Neuronal stem cell (in vitro differentiated cells): ENCODE results near the gene SLC12A6.

ENCODE experiments used
- DNase-seq: peaks from one replicate; pipeline ENCODE4 v3.0.0-alpha.2; 2013; ENCODE audit warnings: low spot score
- H2AFZ ChIP-seq: one replicate; pipeline ENCODE4 v1.6.1; 2013; ENCODE audit warnings: mild to moderate bottlenecking, low read length, inconsistent platforms
- H2AK5ac ChIP-seq: 2 replicates; pipeline ENCODE4 v1.6.1; 2013; ENCODE audit warnings: low read depth, mild to moderate bottlenecking, inconsistent platforms, low read length, moderate library complexity, mixed read lengths
- H2BK120ac ChIP-seq: 2 replicates; pipeline ENCODE4 v1.6.1; 2013; ENCODE audit warnings: low read depth, mild to moderate bottlenecking, inconsistent platforms, low read length, moderate library complexity, mixed read lengths
- H2BK12ac ChIP-seq: one replicate; pipeline ENCODE4 v1.6.1; 2013; ENCODE audit warnings: low read length, inconsistent platforms
- H2BK15ac ChIP-seq: 2 replicates; pipeline ENCODE4 v1.6.1; 2013; ENCODE audit warnings: mild to moderate bottlenecking, low read length, inconsistent platforms, mixed read lengths
- H2BK5ac ChIP-seq: one replicate; pipeline ENCODE4 v1.6.1; 2013; ENCODE audit warnings: inconsistent platforms, mild to moderate bottlenecking, low read length, moderate library complexity
- H3K14ac ChIP-seq: one replicate; pipeline ENCODE4 v1.6.1; 2013; ENCODE audit warnings: low read length, inconsistent platforms
- H3K18ac ChIP-seq: 2 replicates; pipeline ENCODE4 v1.6.1; 2013; ENCODE audit warnings: low read length, inconsistent platforms
- H3K23ac ChIP-seq: 2 replicates; pipeline ENCODE4 v1.6.1; 2013; ENCODE audit warnings: low read depth, mild to moderate bottlenecking, mixed read lengths, low read length, inconsistent platforms; ENCODE audit not compliant: poor library complexity
- H3K27ac ChIP-seq: replicated peaks from 3 replicates; pipeline ENCODE4 v1.5.1; 2013; ENCODE audit warnings: low read length, inconsistent platforms
- H3K27me3 ChIP-seq, 3 experiments: 2 replicates each; pipeline ENCODE4 v1.6.1; 2013; ENCODE audit warnings: low read length in 3 of 3, mild to moderate bottlenecking in 2 of 3, inconsistent platforms in 1 of 3, low read depth in 1 of 3, mixed read lengths in 1 of 3, moderate library complexity in 1 of 3; ENCODE audit not compliant: control insufficient read depth in 3 of 3, insufficient read depth in 3 of 3
- H3K36me3 ChIP-seq, 2 donors: replicated peaks in 1 of 2; 2 replicates each; pipeline ENCODE4 v1.6.1; 2013; ENCODE audit warnings: low read length in 2 of 2; ENCODE audit not compliant: control insufficient read depth in 2 of 2, insufficient read depth in 2 of 2
- H3K4ac ChIP-seq: 2 replicates; pipeline ENCODE4 v1.6.1; 2013; ENCODE audit warnings: inconsistent platforms, mild to moderate bottlenecking, low read length, moderate library complexity
- H3K4me1 ChIP-seq, 2 donors: 1 replicate in 1 of 2; 2 replicates in 1 of 2; pipeline ENCODE4 v1.6.1; 2013; ENCODE audit warnings: low read length in 2 of 2, low read depth in 1 of 2; ENCODE audit not compliant: control insufficient read depth in 2 of 2, insufficient read depth in 1 of 2
- H3K4me2 ChIP-seq: one replicate; pipeline ENCODE4 v1.6.1; 2013; ENCODE audit warnings: mild to moderate bottlenecking, low read length, inconsistent platforms; ENCODE audit not compliant: insufficient read depth, poor library complexity, severe bottlenecking
- H3K4me3 ChIP-seq, 2 donors: 2 replicates each; pipeline ENCODE4 v1.5.1; 2013; ENCODE audit warnings: low read length in 2 of 2, mild to moderate bottlenecking in 2 of 2, inconsistent platforms in 1 of 2, moderate library complexity in 1 of 2
- H3K79me1 ChIP-seq: one replicate; pipeline ENCODE4 v1.6.1; 2013; ENCODE audit warnings: low read depth, mild to moderate bottlenecking, inconsistent platforms, low read length, moderate library complexity
- H3K9ac ChIP-seq: one replicate; pipeline ENCODE4 v1.6.1; 2013; ENCODE audit warnings: mild to moderate bottlenecking, low read depth, low read length, inconsistent platforms; ENCODE audit not compliant: poor library complexity
- H3K9me3 ChIP-seq, 2 donors: replicated peaks in 1 of 2; 2 replicates each; pipeline versions ENCODE3 to v1.6.1; 2013; ENCODE audit warnings: low read length in 2 of 2, mild to moderate bottlenecking in 2 of 2, inconsistent platforms in 1 of 2, low read depth in 1 of 2, mixed read lengths in 1 of 2, moderate library complexity in 1 of 2; ENCODE audit not compliant: control insufficient read depth in 2 of 2, insufficient read depth in 1 of 2
- H4K8ac ChIP-seq: one replicate; pipeline ENCODE4 v1.6.1; 2013; ENCODE audit warnings: low read depth, mild to moderate bottlenecking, inconsistent platforms, low read length, moderate library complexity
- H4K91ac ChIP-seq: one replicate; pipeline ENCODE4 v1.6.1; 2013; ENCODE audit warnings: low read length, low read depth, mild to moderate bottlenecking, inconsistent platforms; ENCODE audit not compliant: poor library complexity
- WGBS, 2 donors: extraction: QIAGEN DNeasy Blood & Tissue Kit; methylation state at CpG; one replicate each; pipeline ENCODE4 v1.1.7; 2013; ENCODE audit warnings: missing lambda C conversion rate in 2 of 2, mixed read lengths in 1 of 2; ENCODE audit not compliant: insufficient read length in 2 of 2, insufficient replicate concordance in 1 of 2; ENCODE audit errors: extremely low coverage in 2 of 2; 5-methylcytosine and 5-hydroxymethylcytosine counted together

SLC12A6 gene

DNA sequence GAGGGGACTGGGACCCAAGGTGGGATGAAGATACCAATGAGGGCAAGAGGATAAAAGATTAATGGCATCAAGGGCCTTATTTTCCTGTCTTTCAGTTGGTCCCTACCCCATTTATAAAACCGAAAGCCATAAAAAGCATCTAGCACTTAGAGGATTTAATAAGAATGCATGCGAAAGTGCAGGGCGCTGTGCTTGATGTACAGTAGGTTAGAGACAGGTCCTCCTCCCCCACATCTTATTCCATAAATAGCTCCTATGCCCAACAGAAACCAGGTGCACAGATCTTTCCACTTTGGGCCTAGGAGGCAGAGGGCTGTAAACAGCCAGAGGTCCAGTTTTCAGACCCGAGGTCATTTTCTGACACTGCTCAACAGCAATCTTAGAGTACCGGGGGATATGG, 28.3 kb upstream of the SLC12A6 start:
- Histone ChIP-seq H3K4me1 (peaks cover 8 to 12% of the 10 kb centered on the region in 2 donors), H2BK15ac (no peak overlapping the region), H3K9ac (no peak overlapping the region), H3K27me3 (no peaks in the 10 kb centered on the region), H3K18ac (peak overlapping the region; percentile 5), H3K4ac (no peak overlapping the region), H2AFZ (peak overlapping the region; percentile 100), H3K14ac (no peak overlapping the region), H3K23ac (no peak overlapping the region), H2BK120ac (no peak overlapping the region), H3K9me3 (peaks cover 0 to 1% of the 10 kb centered on the region in 2 donors), H3K36me3 (peaks cover 17 to 28% of the 10 kb centered on the region in 2 donors), H3K27ac (peak overlapping the region; percentile 19), H2BK12ac (no peak overlapping the region), H3K4me3 (peak overlapping the region; percentile 78 to 98), H3K4me2 (peak overlapping the region; percentile 65), H2BK5ac (peak overlapping the region; percentile 32), H2AK5ac (peak overlapping the region; percentile 60), H3K79me1 (peaks cover 4% of the 10 kb centered on the region), H4K91ac (no peak overlapping the region), H4K8ac (no peak overlapping the region)
- no CpG with 5 or more reads among the region's 5 CpGs for WGBS, 2 donors
- no peak for DNase-seq

DNA sequence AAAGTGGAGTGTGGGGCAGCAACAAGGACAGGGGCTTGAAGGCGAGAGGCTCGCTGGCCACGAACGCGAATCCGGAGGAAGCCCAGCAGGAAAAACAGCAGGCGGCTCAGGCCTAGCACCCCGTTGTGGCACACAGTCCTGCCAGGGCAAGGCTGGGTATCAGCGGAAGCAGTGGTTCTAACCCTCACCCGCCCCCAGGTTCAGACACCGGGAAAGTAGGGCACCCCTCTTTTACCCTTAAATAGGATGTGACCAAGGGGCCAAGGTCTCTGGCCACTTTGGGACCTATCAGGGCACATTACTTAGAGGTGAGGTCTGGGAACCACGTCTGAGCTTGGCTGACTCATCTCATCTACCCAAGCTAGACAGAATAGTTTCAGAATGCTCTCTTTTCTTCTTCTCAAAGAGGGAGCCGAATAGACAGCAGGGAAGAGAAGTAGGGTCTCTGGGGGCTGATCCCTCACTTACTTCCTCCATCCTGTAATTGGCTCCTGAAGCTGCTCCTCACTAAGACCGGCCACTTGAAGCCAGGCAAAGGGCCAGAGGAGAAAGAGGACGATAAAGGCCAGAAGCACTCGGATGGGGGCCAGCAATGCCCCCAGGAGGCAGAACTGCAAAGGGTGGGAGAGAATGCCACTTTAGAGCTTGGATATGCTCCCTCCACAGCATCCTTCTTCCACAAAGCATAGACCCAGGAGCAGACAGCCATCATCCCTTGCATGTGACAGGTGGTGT, 27.7 kb upstream of the SLC12A6 start:
- Histone ChIP-seq H2BK12ac (no peak overlapping the region), H3K79me1 (peaks cover 4% of the 10 kb centered on the region), H3K18ac (peak overlapping the region; percentile 48), H2AFZ (peak overlapping the region; percentile 100), H3K27ac (no peak overlapping the region), H3K14ac (no peak overlapping the region), H3K4me1 (peaks cover 8 to 12% of the 10 kb centered on the region in 2 donors), H4K8ac (no peak overlapping the region), H2BK5ac (no peak overlapping the region), H3K27me3 (no peaks in the 10 kb centered on the region), H3K4me2 (no peak overlapping the region), H2BK15ac (no peak overlapping the region), H3K36me3 (peaks cover 17 to 33% of the 10 kb centered on the region in 2 donors), H2BK120ac (no peak overlapping the region), H3K9ac (no peak overlapping the region), H3K9me3 (peaks cover 0 to 1% of the 10 kb centered on the region in 2 donors), H3K4me3 (peak overlapping the region in 1 of 2 donors; percentile 98), H4K91ac (peak overlapping the region; percentile 64), H3K4ac (peak overlapping the region; percentile 32), H3K23ac (no peak overlapping the region), H2AK5ac (no peak overlapping the region)
- no peak for DNase-seq
- no CpG with 5 or more reads among the region's 16 CpGs for WGBS, 2 donors

- Histone ChIP-seq H3K9me3 (peaks cover 0 to 1% of the 10 kb centered on the region in 2 donors), H3K4me3 (no peak overlapping the region), H2AK5ac (no peak overlapping the region), H2BK12ac (no peak overlapping the region), H3K18ac (no peak overlapping the region), H3K4me1 (peaks cover 8 to 12% of the 10 kb centered on the region in 2 donors), H3K4ac (no peak overlapping the region), H2BK5ac (no peak overlapping the region), H3K9ac (no peak overlapping the region), H3K36me3 (peaks cover 24 to 46% of the 10 kb centered on the region in 2 donors), H3K4me2 (no peak overlapping the region), H4K91ac (no peak overlapping the region), H3K27ac (no peak overlapping the region), H3K79me1 (peaks cover 4% of the 10 kb centered on the region), H2BK15ac (no peak overlapping the region), H2AFZ (no peak overlapping the region), H3K27me3 (no peaks in the 10 kb centered on the region), H4K8ac (no peak overlapping the region), H3K23ac (no peak overlapping the region), H3K14ac (no peak overlapping the region), H2BK120ac (no peak overlapping the region)
- DNase-seq = no peak
- WGBS, 2 donors = no CpG with 5 or more reads among the region's 8 CpGs
These were observed 26.5 kb upstream of the SLC12A6 start for GRCh38 chr15:34364041-34364440.

DNA sequence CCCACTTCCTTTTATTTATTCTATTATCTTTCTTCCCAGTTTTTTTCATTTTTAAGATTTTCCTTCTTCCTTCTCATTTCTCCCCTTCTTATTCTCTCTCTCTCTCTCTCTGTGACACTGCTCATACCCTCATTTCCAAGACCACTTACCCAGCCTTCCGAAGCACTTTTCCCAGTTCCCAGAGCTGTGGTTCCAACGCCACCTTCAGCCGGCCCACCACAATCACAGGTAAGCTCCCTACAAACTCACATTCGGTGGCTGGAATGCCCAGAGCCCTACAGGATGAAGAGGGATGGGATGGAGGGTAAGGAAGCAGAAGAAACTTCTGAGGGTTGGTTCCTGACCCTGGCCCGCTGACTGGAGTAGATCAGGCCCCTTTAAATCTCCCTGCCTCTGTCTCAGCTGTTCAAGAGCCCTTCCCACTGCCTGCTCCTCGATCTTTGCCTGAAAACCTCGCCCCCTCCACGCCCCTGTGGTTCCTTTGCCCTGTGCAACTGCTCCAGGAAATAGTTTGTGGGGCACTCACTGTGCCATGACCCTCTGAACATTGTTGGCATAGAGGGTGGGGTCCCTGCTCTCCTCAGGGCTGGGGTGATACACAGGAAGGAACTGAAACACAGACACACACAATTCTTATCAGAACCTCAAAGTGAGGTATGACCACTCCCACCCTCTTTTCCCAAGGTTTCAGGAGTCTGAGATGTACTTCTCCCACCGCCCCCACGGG, 24.6 kb upstream of the SLC12A6 start:
- Histone ChIP-seq H3K4me1 (peaks cover 6 to 8% of the 10 kb centered on the region in 2 donors), H2AK5ac (no peak overlapping the region), H3K4ac (no peak overlapping the region), H3K27me3 (no peaks in the 10 kb centered on the region), H2BK15ac (no peak overlapping the region), H3K79me1 (peaks cover 4% of the 10 kb centered on the region), H4K91ac (no peak overlapping the region), H3K23ac (no peak overlapping the region), H2BK12ac (no peak overlapping the region), H3K9me3 (peaks cover 0 to 1% of the 10 kb centered on the region in 2 donors), H2AFZ (no peak overlapping the region), H3K18ac (no peak overlapping the region), H2BK120ac (no peak overlapping the region), H3K14ac (no peak overlapping the region), H3K27ac (no peak overlapping the region), H2BK5ac (no peak overlapping the region), H3K4me2 (no peak overlapping the region), H3K4me3 (no peak overlapping the region), H3K36me3 (peaks cover 34 to 63% of the 10 kb centered on the region in 2 donors), H3K9ac (no peak overlapping the region), H4K8ac (no peak overlapping the region)
- WGBS, 2 donors = no CpG with 5 or more reads among the region's 10 CpGs
- no peak for DNase-seq
